ENCODE results near the gene RAX2.

- TF ChIP-seq POLR2A (IDR thresholded peaks at IDR 0.05): no peak
- TF ChIP-seq, protein P1, sequence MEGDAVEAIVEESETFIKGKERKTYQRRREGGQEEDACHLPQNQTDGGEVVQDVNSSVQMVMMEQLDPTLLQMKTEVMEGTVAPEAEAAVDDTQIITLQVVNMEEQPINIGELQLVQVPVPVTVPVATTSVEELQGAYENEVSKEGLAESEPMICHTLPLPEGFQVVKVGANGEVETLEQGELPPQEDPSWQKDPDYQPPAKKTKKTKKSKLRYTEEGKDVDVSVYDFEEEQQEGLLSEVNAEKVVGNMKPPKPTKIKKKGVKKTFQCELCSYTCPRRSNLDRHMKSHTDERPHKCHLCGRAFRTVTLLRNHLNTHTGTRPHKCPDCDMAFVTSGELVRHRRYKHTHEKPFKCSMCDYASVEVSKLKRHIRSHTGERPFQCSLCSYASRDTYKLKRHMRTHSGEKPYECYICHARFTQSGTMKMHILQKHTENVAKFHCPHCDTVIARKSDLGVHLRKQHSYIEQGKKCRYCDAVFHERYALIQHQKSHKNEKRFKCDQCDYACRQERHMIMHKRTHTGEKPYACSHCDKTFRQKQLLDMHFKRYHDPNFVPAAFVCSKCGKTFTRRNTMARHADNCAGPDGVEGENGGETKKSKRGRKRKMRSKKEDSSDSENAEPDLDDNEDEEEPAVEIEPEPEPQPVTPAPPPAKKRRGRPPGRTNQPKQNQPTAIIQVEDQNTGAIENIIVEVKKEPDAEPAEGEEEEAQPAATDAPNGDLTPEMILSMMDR (IDR thresholded peaks at IDR 0.05): no peak
Observed at GRCh38 chr19:3796358-3796757, 24.3 kb upstream of the RAX2 start.

Measured in thyroid gland (tissue), 4 donors.